GM18517 (cell line): ENCODE data around the gene ARVCF.
A peak's percentile ranks its signal among the peaks of the same experiment; 100 is the strongest.

ENCODE experiments used
- ATAC-seq: cut with Tn5 transposase; IDR thresholded peaks from one replicate; pipeline ENCODE4 v1.9.1; 2021; ENCODE audit warnings: mild to moderate bottlenecking, moderate library complexity; ENCODE audit not compliant: unreplicated experiment

Gene ARVCF, protein sequence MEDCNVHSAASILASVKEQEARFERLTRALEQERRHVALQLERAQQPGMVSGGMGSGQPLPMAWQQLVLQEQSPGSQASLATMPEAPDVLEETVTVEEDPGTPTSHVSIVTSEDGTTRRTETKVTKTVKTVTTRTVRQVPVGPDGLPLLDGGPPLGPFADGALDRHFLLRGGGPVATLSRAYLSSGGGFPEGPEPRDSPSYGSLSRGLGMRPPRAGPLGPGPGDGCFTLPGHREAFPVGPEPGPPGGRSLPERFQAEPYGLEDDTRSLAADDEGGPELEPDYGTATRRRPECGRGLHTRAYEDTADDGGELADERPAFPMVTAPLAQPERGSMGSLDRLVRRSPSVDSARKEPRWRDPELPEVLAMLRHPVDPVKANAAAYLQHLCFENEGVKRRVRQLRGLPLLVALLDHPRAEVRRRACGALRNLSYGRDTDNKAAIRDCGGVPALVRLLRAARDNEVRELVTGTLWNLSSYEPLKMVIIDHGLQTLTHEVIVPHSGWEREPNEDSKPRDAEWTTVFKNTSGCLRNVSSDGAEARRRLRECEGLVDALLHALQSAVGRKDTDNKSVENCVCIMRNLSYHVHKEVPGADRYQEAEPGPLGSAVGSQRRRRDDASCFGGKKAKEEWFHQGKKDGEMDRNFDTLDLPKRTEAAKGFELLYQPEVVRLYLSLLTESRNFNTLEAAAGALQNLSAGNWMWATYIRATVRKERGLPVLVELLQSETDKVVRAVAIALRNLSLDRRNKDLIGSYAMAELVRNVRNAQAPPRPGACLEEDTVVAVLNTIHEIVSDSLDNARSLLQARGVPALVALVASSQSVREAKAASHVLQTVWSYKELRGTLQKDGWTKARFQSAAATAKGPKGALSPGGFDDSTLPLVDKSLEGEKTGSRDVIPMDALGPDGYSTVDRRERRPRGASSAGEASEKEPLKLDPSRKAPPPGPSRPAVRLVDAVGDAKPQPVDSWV

DNA sequence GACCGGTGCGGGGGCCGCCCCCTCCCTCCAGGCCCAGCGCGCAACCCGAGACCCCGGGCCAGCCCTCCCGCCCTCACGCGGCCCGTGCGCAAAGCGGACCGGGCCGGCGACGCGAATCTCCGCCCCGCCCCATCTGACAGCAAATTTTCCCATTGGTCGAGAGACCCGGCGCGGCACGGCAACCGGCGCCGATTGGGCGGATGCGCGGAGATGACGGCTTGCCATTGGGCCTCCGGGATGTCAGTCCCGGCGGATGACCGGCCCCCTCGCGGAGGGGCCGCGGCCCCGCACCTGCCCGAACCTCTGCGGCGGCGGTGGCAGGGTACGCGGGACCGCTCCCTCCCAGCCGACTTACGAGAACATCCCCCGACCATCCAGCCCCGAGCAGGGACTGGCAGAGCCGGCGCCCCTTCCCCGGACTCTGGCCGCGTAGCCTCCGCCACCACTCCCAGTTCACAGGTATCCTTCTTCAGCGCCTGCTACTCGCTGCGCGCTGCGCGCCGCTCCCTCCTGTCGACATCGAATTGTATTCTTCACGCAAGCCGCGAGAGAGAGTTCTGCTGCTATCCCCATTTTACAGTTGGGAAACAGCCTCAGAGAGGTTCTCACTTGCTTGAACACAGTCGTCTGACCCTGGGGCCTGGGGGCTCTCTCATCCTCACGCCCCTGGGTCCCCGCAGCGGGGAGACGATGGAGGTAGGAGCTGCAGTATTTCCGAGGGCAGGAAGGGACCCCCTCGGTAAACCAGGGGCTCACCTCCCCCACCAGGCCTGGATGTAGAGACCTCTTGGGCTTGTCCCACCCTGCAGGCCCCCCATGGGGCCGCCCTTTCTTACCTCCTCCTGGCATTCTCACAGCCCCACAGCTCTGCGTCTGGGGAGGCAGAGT, at the start of gene ARVCF:
Gene ARVCF (minus strand): TSS at position 90 of the 888 bp plus-strand sequence. CDS start 26,029 bp downstream, outside the sequence.
- peak; percentile 66 for ATAC-seq

DNA sequence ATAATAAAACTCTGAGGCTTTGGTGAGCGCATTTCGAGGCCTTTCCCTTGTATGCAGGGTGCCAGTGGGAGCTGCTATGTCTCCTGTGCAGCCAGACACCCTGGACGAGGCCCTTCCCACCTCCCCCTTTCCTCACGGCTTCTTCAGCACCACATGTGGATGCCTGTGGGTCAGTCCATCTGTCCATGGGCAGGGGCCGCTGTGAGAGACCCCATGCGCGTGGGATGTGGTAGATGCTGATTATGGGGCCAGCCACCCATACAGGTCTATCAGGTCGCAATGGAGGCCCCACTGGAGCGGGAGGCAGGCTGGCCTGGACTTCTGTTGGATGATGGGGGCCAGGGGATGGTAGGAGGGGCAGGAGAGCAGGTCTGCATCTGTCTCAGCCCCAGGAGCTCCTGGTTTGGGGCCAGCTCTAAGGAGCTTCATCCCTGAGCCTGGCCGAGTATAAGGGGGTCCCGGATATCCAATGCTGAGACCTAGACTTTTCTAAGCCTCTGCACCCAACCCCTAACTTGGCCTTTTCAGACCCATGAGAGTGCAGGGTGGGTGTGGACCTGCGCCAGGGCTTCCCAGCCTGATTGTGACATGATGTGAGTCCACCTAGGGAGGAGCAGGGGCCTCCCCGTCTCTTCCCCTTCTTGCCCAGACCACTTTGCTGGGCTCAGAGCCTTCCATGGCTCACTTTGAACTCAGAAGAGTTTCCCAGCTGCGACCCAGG, 49.4 kb upstream of the ARVCF start:
- no peak for ATAC-seq

DNA sequence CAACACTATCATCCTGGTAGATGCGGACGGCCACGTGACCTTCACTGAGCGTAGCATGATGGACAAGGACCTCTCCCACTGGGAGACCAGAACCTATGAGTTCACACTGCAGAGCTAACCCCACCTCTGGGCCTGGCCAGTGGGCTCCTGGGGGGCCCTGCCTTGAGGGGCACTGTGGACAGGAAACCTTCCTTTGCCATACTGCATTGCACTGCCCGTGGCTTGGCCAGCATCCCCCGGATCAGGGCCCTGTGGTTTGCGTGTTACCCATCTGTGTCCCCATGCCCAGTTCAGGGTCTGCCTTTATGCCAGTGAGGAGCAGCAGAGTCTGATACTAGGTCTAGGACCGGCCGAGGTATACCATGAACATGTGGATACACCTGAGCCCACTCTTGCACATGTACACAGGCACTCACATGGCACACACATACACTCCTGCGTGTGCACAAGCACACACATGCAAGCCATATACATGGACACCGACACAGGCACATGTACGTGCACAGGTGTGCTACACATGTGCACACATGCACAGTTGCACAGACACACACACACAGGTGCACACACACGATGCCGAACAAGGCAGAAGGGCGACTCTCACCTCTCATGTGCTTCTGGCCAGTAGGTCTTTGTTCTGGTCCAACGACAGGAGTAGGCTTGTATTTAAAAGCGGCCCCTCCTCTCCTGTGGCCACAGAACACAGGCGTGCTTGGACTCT, 48.1 kb upstream of the ARVCF start:
- ATAC-seq, result no peak

DNA sequence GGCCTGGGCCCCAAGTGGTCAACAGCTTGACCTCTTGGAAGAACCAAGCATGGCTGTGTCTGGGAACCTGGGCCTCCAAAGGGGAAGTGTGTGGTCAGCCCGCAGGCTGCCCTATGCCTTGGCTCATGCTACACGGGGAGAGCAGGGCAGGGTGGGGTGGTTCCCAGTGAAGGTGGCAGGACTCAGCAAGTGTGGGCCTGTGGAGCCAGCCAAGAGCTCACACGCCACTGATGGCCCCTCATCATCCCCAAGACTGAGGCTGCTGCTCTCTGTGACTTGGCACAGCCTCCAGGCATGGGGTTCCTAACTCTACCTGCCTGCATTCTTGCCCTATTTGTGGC, 47.5 kb upstream of the ARVCF start:
- ATAC-seq, result no peak

DNA sequence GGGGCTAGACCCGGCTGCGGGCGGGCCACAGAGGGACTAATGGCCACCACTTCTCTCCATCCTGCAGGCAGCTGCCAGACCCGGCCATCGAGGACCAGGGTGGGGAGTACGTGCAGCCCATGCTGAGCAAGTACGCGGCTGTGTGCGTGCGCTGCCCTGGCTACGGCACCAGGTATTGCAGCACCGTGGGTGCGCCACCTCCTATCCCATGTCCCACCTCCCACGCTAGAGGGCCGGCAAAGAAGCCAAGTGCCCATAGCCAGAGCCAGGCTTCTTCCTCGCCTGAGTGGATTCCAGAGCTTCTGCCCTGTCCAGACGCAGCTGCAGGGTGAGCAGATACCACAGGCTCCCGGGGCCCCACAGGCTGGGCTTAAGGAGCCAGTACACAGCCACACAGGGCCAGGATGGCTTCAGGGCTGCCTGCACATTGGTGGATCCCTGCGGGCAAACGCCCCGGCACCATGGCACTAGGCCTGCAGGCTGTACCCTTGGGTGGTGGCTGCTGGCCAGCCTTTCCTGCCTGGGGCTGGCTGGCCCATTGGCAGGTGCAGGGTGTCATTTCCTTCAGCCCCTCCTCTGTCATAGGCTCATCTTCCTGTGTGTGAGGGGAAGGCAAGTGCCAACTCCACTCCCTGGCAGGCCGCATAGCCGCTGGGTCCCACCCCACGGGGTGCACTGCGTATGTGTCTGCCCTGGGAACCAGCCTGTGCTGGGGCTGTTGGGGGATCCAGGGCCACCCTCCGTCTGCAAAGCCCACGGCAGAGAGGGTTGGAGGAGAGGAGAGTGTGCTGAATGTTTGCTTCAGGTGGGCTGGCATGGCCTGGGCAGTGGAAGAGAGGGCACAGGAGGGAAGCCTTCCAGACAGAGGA, 46.9 kb upstream of the ARVCF start:
- no peak for ATAC-seq

DNA sequence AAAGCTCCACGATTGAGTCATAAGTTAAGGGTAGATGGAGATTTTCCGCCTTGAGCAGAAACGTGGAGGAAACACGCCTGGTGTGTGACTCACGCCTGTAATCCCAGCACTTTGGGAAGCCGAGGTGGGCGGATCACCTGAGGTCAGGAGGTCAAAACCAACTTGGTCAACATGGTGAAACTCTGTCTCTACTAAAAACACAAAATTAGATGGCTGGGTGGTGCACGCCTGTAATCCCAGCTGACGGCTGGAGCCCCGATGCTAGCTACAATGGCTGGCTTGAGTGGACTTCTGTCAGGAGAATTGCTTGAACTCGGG, 46.1 kb upstream of the ARVCF start:
- no peak for ATAC-seq

DNA sequence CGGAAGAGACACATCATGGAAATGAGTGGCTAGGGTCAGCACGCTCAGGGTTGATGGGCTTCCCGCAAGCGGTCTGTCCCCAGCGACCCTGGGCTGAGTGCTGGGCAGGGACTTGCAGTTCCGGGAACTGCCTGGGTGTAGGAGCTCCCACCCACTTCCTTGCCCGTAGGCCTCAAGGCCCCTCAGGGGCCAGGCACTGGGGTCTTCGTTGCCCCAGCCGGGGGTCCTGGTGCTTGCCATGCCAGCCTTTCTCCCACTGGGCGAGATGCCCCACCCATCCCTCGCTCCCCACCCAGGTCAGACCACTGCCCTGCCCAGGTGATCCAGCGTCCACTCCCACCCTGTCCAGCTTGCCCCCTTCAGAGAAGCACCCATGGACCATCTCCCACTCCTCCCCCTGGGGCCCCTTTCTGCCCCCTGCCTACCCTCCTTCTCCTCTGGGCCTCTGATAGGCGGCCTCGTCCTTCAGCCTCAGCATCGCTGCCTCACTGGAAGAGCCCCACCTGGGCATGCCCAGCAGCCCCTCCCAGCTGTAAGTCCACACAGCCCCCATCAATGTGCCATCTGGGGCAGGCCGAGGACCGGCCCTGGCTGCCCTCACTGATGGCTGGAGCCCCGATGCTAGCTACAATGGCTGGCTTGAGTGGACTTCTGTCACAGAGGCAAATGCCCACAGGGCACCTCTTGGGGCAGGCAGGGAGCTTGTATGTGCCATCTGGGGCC, 45.6 kb upstream of the ARVCF start:
- no peak for ATAC-seq

DNA sequence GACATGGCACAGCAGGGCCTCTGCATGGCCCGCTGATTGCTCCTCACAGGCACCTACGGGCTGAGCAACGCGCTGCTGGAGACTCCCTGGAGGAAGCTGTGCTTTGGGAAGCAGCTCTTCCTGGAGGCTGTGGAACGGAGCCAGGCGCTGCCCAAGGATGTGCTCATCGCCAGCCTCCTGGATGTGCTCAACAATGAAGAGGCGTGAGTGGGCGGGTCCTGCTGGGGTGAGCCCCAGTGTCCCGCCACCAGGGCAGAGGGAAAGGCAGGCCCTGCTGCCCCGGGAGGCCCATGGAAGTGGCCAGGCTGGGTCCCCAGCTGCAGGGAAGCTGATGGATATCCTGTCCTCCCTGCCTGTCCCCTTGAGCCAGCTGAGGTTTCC, 44.8 kb upstream of the ARVCF start:
- no peak for ATAC-seq

DNA sequence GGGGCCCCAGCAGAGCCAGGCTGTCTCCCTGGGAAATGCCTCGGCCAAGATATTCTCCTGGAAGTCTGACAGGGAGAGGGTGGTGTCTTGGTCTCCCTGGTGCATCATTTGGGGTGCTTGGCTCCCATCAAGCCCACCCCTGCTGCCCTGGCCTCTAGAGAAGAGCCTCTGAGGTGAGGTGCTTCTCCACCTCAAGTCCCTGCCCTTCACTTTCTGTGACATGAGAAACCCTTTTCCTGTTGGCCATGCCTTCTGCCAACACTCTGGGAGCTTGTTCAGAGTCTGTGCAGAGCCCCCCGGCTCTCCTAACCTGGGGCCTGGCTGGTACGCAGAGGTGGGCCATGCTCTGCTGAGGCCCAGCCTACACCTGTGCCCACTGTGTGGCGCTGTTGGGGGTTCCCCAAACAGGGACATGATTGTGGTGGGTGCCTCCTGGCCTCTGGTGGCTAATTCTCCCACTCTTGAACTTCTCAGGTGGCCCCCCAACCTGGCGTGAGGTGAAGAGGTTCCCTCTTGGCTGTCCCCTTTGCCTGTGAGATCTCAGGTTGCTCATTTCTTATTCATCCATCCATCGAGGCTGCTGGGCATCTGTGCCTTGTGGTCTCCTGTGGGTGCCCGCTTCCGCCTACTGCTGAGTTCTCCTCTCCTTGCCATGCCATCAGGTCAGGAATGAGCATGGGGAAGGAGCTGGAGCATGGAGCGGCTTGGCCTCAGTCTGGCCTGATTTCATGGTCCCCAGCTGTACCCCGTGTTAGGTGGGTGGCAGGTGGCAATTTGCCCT, 44.3 kb upstream of the ARVCF start:
- ATAC-seq, result no peak

DNA sequence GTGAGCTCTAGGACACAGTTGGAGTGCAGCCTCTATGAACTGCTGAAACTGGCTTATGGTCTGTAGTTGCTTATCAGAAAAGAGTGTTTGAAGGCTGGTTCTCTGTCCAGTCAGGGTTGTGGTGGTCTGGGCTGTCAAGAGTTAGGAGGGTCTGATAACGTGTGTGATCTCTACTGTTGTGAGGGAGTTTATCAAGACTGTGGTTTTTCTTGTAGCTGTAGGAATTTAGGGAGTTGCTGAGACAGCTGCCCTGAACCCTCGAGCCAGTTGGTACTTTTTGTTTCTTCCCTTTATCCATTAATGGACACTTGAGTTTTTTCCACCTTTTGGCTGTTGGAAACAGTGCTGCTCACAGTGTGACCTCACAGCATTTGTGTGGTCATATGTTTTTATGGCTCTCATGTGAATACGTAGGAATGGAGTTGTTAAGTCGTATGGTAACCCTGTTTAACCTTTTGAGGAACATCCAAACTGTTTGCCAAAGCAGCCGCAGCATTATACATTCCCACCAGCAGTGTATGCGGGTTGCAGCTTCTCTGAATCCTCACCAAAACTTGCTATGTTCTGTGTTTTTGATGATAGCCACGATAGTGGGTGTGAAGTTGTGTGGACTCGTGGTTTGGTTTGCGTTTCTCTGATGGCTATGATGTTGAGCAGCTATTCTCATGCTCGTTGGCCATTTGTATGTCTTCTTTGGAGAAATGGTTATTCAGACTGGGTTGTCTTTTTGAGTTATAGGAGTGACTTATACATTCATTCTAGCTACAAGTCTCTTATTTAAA, 42.6 kb upstream of the ARVCF start:
- ATAC-seq, result no peak

DNA sequence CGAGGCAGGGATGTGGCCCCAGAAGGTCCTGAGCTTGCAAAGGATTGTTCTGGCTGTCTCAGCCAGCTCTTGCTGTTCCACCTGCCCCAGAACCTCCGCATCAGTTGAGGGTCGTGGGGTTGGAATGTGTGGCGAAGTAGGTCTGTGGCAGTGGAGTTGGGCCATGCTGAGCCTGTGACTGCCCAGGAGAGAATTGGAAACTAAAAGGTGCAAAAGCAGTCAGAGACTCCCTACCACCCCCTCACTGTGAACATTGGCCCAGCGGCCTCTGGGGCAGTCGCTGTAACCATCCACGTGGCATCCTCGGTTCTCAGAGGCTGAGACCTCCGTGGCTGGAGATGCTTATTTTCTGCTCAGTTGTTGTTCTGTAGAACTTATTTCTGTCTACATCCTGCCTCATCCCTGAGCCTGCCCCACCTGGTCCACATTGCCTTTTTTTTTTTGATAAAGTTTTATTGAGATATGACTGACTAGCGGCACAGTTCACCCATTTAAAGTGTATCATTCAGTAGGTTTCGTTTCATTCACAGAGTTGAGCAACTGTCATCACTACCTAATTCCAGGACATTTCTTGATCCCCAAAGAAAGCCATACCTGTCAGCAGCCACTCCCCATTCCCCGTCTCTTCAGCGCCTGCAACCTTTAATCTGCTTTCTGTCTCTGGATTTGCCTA, 41.1 kb upstream of the ARVCF start:
- ATAC-seq, result no peak

DNA sequence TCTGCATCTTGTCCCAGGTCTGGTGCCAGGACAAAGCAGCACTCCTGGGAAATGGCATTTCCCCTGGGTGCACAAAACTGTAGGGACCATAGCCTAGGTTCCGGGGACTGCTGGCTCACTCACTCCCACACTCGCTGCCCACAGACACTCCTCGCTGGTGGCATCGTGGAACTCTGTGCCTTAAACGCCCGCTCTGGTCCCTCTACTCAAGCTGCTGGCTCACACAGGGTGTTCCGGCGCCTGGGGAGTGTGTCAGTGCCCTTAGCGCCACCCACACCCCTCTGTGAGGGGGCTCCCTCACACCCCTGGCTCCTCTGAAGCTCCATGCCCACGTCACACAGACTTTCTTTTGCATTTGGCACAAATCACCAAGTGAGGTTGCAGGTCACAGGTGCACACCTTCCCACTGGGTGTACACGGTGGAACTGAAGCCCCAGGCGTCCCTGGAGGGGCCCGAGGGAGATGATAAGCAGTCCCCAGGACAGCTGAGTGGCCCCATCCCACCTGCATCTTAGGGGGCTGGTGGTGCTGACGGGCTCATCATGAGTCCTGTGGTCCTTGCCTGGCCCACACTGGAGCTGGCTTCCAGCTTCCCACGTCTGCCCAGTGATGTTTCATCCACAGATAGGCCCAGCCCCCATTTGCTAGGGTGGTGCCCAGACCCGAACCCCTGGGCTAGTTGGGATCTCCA, 40.2 kb upstream of the ARVCF start:
- no peak for ATAC-seq

DNA sequence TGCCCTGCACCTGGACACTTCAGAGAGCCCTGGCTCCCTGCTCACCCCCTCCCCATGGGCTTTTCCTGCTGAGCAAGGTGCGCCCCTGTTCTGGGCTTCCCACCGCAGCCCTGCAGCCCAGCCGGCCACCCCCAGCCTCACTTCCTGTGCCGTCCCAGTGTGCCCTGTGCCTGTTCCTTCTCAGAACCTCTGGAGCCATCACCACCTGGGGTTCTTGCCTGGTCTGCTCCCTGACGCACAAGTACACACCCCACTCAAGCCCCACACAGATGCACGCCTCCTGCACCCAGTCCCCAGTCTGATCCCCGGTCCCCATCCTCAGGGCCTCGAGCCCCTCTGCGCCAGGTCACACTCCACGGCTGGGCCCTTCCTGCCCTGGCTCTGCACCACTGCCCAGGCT, 39.5 kb upstream of the ARVCF start:
- no peak for ATAC-seq

DNA sequence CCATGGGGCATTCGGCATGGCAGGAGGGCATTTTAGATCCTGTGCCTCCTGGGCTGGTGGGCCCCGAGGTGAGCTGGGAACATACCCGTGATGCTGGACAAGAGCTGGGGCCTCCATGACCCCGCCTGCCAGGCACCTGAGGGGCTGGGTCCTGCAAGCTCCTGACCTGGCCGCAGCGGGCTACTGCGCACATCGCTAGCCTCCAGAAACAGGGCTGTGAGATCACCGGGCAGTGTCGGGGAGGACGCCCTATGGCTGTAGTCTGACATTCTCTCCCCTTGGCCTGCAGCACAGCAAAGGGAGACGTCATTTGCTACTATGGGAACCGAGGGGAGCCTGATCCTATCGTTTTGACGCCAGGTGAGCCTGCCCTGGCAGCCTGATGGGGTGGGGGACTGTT, 39.0 kb upstream of the ARVCF start:
- ATAC-seq, result no peak

DNA sequence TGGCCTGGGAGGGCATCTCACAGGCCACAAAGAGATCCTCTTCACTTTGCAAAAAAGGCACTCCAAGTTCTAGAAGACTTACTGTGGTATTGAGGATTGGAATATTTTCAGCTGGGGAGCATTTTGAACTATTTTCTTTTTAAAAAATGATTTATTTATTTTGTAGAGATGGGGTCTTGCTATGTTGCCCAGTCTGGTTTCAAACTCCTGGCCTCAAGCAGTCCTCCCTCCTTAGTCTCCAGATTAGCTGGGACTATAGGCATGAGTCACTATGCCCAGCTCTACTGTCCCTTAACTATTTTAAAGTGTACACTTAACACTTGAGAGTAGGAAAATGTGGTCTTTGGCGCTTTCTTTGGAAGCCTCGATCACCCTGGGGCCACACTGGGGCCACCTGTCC, 38.5 kb upstream of the ARVCF start:
- ATAC-seq, result no peak

DNA sequence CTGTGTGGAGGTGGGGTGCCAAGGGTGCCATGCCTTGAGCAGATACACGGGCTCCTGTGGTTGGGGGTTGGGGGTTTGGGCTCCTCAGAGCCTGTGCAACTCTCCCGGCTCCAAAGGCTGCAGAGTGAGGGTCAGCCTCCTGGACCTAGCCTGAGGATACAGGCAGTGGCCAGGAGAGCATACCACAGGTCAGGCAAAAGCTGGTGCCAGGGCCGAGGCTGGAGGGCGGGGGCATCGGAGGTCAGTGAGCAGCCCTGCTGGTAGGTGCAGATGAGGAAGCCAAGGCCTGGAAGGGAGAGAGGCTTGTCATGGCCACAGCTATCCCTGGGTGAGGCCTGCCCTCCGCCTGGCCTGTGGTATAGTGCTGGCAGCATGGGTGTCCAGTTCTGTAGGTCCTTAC, 37.9 kb upstream of the ARVCF start:
- no peak for ATAC-seq
